ENCODE data around the gene SNX1.
A peak's percentile ranks its signal among the peaks of the same experiment; 100 is the strongest.
"Not testable (repeated sequence)": the region's sequence is repeated elsewhere in the genome, so short reads cannot be mapped to it uniquely, and the experiment has no call there.

SNX1 gene

DNA sequence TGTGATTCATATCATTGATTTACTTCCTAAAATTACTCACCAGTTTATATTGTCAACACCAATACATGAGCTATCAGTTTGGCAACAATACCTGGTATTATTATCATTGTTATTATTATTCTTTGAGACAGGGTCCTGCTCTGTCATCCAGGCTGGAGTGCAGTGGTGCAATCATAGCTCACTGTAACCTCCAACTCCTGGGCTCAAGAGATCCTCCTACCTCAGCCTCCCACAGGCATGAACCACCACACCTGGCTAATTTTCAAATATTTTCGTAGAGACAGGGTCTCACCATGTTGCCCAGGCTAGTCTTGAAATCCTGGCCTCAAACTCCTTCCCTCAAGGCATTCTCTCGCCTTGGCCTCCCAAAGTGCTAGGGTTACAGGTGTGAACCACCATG lies 22.3 kb upstream of the SNX1 start:
- DNase-seq: not testable (repeated sequence)

DNA sequence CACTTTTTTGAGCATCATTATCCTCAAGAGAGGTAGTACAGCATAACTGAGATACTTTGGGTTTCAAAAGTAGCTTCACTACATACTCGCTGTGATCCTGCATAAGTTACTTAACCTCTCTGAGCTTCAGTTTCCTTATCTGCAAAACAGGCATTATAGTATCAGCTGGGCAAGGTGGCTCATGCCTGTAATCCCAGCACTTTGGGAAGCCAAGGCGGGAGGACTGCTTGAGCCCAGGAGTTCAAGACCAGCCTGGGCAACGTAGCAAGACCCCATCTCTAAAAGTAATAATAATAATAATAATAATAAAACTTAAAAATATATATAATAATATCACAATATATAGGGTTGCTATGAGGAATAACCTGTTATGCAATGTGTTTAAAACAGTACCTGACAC lies 13.0 kb upstream of the SNX1 start:
- DNase-seq: no peak

DNA sequence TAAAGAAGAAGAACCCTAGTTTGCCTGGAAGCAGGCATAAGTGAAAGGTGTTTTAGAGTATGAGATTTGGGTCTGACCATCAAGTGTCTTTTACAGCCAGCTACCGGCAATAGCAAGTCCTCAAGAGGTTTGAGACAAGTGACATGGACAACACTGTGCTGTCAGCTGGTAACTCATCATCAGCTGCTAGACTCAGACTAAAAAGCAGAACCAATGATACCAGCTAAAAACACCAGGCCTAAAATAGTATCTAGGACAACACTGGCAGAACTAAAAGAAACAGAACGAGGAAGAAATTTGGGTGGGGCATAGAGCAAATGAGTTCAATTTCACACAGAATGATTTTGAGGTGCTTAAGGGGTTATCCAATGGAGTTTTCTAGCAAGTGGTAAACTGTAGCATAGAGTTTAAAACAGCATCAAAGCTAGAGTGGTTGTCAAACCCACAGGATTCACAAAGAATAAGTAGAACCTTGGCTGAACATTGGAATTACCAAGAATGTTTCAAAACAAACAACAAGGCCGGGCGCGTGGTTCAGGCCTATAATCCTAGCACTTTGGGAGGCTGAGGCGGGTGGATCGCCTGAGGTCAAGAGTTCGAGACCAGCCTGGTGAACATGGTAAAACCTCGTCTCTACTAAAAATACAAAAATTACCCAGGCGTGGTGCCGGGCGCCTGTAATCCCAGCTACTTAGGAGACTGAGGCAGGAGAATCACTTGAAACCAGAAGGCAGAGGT lies 6.1 kb upstream of the SNX1 start:
- no peak for DNase-seq

DNA sequence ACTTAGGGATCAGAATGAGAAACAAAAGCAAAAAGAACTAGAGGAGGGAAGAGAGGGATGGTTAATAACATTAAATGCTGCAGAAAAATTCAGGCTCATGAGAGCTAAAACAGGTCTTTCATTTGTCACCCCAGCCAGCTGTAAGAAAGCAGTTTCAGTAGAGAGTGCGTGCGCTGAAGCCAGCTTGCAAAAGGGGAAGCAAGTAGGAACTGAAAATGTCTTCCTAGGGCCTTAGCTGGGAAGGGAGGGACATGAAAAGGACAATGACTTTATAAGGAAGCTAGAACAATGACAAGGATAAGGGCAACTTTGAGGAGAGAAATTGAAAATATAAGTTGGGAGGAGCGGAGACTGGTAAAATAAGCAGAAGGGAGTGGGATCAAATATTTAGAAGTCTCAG lies 5.3 kb upstream of the SNX1 start:
- no peak for DNase-seq

DNA sequence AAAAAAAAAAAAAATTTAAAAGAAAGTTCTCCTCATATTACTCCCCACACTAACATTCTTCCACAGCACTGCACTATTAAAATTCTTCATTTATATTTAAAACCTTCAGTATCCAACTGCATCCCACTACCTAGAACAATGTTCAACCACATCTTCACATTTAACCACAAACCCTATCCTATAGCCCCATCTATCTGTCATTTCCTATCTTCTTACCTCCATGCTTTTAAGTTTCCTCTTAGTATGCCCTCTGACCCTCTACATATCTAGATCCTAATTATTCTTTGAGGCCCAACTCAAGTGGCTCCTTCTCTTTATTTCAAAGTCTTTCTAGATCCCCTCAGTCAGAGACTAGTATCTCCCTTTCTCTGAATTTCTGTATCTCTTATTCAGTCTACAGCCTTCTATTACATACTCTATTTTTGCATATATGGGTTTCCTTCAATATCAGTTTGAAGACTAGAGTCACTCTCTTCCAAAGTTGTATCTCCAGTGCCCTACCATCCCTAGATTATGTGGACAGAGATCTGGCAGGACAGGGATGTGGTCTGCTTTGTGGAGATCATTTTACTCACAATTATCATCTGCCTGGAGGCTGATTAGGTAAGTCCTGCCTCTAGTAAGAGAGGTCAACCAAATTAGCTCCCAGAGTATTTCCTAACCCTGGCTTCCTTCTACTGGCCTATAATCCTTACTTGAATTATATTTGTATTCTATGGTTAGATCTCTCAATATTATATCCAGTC lies 3.5 kb upstream of the SNX1 start:
- no peak for DNase-seq

DNA sequence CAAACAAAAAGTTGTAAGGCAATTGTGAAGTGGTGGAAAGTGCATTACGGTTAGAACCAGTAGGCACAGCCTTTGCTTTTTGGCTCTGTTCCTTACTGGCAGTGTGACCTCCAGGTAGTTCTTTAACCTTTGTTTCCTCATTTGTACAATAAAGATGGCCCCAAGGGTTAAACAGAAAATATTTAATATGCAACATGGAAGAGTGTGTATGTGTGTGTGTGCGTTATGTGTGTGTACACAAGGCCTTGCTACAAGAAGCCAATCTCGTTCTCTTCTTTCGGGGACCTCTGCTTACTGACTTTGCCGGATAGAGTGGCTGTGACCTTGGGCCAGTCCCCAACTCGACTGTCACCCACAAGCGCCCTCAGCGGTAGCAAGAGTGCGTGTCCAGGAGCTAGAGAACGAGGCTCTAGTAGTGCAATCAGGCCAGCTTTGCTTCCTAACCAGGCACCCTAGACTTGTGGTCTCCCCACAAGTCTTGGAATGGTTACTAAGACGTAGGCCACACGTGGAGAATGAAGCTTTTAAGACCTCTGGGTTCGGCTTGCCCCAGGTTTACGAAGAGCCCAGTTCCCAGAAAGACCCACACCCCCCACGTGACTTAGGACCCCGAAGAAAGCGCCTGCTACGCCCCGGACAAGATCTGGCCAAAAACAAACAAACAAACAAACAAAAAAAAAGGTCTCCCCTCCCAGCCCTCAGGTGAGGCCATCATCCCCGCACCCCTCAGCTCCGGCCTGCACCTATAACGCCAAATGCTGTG lies 2.7 kb upstream of the SNX1 start:
- no peak for DNase-seq

DNA sequence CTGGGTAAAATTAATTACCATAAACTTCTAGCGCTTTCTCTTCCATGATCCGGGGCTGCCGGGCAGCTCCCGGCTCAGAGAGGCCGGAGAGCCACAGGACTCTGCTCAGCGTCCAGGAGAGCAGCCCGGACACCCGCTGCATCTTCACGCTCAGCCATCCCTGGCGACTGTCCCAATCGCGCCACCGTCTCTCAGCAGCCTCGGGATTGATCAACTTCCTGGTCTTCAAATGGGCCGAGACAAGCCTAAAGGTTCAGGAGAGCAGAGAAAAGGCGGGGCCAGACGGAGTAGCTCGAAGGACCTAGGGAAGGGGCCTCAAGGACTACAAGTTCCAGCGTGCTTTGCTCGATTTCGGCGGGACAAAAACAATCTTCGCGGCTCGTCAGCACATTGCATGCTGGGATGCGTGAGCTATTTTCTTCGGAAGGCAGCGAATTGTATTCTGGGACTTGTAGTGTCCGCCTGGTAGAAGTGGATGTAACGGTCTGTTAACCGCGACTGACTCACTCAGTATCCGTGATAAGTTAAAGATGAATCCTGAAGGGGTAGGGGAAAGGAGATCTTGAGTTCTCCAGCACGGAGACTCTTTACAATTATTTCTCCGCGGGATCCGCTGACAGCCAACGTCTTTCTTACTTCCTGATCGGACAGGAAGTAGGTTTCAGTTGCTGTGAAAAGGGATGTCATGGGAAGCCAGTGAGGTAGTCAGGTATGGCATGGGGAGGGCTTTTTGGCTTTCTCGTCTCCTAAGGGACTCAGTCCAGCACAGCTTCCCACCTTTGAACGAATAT lies 2.0 kb upstream of the SNX1 start, which contains the start of gene CIAO2A:
TSS of gene CIAO2A (minus strand) at position 212 of the 791 bp plus-strand sequence. CDS start at position 142, 70 bp downstream.
- peak; percentile 78 for DNase-seq

DNA sequence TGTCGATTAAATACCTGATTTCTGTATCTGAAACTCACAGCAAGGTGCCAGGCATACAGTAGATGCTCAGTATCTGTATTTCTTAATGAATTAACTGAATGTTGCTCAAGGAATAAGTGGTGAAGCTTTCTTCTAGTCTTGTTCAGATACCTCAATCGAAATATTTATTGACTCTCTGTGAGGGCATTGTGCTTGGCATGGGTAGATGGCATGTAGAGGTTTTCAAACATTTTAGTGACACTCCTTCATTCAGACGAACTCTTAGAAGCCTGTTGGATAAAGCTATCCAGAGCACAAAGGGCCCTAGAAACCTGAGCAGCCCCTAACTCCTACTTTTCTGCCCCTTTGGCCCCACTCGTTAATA lies 369 bp upstream of the SNX1 start:
- DNase-seq: no peak

DNA sequence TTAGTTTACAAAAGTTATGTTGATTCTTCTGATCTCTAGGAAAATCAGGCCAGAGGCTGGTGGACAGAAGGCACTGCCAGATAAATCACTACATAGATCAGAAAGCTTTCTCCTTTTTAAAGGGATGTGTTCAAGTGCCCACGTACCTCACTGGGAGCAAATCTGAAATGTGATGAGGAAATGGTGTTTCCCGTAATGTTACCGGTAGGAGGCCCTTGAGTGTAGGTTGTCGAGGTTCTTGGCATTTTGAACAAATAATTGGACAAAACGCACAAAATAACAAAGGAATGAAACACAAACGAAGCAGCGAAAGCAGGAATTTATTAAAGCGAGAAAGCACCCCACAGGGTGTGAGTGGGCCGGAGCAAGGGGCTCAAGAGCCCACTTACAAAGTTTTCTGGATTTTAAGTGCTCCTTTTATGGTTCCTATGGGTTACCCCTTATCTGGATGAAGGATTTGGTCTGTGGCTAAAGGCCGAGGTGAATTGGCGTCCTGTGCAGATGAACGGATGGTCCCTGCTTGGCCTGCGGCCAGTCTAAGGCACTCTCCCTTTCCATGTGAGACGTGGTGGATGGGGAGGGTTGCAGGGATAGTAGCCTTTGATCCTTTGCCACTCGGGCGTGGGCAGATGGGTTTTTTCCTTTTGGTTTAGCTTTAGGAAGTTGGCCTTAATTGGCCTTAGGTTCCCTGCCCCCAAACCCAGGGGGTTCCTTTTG lies 1.0 kb downstream of the SNX1 start:
- no peak for DNase-seq

DNA sequence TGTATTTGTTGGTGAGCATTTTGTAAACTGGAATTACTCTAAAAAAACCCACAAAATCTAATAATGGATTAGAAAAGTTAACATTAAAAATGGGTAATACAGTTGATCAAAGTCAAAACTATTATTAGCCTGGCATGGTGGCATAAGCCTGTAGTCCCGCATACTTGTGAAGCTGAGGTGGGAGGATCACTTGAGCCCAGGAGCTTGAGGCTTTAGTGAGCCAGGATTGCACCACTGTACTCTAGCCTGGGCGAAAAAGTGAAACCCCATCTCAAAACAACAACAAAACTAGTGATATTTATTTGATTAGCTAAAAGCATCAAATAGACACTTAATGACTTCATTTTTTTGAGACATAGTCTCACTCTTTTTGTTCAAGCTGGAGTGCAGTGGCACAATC lies 3.6 kb downstream of the SNX1 start:
- no peak for DNase-seq

DNA sequence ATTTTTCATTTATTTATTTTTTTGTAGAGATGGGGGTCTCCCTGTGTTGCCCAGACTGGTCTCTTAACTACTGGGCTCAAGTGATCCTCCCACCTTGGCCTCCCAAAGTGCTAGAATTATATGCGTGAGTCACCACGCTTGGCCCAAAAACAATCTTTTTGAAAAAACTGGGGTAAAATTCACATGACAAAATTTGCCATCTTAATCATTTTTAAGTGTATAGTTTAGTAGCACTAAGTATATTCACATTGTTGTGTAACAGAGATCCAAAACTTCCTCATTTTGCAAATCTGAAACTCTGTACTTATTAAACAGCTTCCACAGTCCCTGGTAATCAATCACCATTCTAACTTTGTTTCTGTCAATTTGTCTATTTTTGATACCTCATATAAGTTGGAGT lies 5.2 kb downstream of the SNX1 start:
- DNase-seq: no peak

DNA sequence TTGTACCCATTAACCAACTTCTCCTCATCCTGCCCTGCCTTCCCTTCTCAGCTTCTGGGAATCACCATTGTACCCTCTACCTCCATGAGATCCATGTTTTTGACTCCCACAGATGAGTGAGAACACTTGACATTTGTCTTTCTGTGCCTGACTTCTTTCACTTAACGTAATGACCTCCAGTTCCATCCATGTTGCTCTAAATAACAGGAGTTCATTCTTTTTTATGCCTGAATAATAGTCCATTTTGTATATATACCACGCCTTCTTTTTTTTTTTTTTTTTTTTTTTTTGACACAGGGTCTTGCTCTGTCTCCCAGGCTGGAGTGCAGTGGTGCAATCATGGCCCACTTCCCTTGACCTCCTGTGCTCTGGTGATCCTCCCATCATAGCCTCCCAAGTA lies 6.7 kb downstream of the SNX1 start:
- DNase-seq: no peak

DNA sequence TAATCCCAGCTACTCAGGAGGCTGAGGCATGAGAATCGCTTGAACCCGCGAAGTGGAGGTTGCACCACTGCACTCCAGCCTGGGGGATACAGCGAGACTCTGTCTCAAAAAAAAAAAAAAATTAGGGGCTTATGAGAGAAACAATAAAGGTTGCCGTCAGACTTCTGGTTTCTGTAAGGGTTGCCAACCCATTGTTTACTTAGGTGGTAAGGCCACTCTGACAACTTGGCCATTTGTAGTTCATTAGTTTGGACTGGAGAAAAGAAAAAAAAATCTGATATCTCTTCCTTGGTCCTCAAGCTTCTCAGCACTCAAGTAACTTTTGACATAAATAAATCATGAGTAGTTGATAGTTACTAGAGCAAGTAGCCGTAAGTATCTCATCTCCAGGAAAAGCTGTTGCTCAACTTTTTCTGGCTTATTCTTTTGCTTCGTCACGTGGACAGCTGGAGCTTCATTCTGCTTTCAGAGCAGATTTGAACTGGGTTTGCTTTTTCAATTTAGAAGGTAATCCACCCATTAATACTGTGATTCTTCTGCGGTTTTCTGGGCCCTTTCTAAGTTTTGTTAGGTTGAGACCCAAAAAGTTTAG lies 9.4 kb downstream of the SNX1 start:
- no peak for DNase-seq

DNA sequence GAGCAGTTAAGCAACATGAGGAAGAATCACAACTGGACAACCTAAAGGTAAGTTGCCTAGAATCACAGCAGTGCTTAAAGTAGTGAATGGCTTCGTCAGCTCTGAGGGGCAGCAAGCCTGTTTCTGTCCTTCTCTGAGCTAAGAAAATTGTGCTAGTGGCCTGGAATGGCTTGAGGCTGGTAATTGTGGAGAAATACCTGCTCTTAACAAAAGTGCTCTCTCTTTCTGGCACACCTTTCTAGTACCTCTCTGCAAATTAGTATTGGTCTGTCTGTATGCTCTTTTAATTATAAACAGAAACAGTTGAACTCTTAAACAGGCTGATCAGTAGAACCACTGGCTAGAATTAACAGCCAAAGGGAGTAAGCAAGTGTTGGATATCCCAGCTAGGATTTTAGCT lies 11.6 kb downstream of the SNX1 start:
- no peak for DNase-seq

DNA sequence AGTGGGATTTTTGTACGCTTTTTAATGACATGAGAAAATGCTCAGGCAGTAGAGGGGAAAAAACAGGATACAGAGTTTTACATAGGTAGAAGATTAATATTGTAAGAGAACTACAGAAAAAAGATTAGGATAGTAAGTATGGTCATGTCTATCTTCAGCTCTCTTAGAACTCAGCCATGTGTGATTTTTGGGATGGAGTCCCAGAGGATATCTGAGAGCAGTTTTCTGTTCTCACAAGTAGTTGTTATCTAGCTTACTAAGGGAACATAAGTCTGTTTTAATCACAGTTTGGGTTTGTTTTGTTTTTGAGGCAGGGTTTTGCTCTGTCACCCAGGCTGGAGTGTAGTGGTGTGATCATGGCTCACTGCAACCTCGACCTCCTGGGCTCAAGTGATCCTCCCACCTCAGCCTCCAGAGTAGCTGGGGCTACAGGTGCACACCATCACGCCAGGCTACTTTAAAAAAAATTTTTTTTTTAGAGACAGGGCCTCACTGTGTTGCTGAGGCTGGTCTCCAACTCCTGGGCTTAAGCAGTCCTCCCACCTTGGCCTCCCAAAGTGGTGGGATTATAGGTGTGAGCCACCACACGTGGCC lies 14.4 kb downstream of the SNX1 start:
- not testable (repeated sequence) for DNase-seq

DNA sequence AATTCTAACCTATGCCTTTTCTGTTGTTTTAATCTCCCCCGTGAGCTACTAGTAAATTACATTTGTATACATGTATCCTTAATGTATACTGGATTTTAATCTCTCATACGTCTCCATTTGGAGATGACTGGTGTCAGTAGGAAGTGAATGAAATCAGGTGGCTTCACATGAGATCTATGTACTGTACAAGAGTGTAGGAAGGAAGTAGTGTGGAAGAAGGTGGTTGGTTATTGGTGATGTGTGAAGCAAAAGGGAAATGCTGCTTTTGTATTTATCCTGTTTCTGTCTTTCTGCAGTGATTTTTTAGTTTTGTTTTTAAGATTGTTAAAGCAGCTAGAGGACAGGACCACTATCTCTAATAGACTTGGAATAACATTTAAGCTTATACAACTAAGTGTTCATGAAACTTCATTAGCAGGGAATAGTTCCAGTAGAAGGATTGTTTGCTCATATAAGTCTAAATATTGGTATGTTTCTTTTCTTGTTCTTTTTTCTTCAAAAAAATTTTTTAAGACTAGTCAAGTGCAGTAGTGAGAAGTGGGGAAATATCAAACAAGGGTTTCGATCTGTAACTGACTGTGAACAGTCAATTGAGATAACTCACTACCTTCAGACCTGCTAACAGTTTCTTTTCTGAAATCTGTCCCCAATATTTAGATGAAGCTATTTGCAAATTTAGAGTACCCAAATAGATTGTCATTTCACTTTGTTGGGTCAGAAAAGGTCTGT lies 15.3 kb downstream of the SNX1 start:
- no peak for DNase-seq

DNA sequence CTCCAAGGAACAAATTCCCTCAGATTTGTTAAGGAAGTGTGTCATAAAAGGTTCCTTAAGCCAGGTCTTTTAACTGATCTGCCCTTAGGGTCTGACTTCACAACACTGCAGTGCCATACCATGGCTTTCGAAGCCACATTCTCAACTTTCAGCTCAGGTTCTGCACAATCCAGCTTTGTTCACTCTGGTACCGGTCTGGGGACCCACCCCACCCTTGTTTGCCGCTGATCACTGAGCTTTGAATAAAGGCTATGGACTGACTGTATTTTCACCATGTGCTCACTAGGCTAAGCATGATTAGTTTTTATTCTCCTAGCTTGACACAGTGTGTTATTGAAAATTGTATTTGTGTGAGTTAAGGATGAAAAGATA lies 15.9 kb downstream of the SNX1 start:
- no peak for DNase-seq

DNA sequence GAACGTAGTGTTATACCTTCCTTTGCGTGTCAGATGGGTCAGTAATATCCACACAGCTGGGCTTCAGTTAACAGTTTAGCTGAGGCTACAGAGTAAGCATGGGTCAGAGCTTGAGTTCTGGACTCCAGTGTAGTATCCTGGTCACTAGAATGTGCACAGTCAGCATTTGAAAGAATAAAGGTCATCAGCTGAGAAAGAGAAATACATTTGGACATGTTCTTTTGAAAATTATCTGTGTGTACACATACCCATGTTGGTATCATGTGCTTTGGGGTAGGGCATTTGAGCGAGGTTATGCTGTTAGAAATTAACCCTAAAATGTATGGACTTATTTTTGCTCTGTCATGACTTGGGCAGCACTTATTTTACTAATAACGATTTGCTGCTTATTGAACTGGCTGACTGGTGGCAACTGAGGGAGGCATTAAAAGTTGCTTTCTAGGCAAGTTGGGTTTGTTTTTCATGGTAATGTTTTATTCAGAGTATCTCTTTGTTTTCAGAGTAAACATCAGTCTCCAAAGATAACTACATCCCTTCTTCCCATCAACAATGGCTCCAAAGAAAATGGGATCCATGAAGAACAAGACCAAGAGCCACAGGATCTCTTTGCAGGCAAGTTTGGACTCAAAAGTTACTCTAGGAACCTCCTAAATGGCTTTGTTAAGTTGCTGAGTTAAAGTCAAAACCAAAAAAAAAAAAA lies 16.4 kb downstream of the SNX1 start:
- no peak for DNase-seq

DNA sequence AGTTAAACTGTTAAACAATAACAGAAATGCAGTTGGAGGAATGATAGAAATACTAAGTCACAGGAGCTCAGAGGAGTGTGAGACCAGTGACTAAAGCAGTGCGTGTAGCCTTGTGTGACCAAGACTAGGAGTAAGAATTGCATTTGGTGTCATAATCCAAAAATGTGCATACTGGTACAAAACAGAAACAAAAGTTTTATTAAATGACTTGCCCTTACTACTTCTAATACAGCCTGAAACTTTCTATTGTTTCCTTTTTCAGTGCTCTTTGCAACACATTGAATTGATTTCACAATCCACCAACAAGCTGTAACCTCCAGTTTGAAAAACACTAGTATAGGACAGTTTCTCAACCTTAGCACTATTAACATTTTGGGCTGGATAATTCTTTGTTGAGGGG lies 17.1 kb downstream of the SNX1 start:
- no peak for DNase-seq
